Chondrocyte (in vitro differentiated cells): ENCODE data around the gene TIGD4. TPM values are rescaled to one million over a fixed set of nuclear protein-coding genes. Genes with fewer than 3 reads are reported as not detected.

Source experiments
- DNase-seq: peaks from one replicate; pipeline ENCODE4 v3.0.0; 2021; ENCODE audit warnings: mixed read lengths, low spot score
- H3K27ac Mint-ChIP-seq: one replicate; pipeline ENCODE4 v1.8.0; 2021; ENCODE audit warnings: mild to moderate bottlenecking, moderate library complexity, mixed read lengths; ENCODE audit not compliant: unreplicated experiment
- H3K27me3 Mint-ChIP-seq: 2 replicates; pipeline ENCODE4 v1.8.0; 2021; ENCODE audit warnings: low read depth, mixed read lengths
- H3K36me3 Mint-ChIP-seq: 2 replicates; pipeline ENCODE4 v1.8.0; 2021; ENCODE audit warnings: low read depth, mixed read lengths
- H3K4me1 Mint-ChIP-seq: 2 replicates; pipeline ENCODE4 v1.8.0; 2021; ENCODE audit warnings: low read depth, mild to moderate bottlenecking, mixed read lengths
- H3K4me3 Mint-ChIP-seq: one replicate; pipeline ENCODE4 v1.8.0; 2021; ENCODE audit warnings: mild to moderate bottlenecking, moderate library complexity, mixed read lengths; ENCODE audit not compliant: unreplicated experiment
- H3K9me3 Mint-ChIP-seq: 2 replicates; pipeline ENCODE4 v1.8.0; 2021; ENCODE audit warnings: low read depth, mixed read lengths
- CTCF ChIP-seq: fragments of 200-600 bp; sonication (generic); IDR thresholded peaks from 2 replicates; pipeline ENCODE4 v1.5.0; 2021; ENCODE audit warnings: antibody characterized with exemption, mild to moderate bottlenecking, moderate library complexity
- total RNA-seq: library from RNA; stranded (reverse); gene quantifications from 3 replicates; pipeline ENCODE4 v1.2.1, GENCODE V29; 2021

TIGD4 gene
- total RNA-seq, 1 donor from 2014 or later: 0.20 TPM

GRCh38 chr4:152727784-152728183 lies 51.7 kb downstream of the TIGD4 start:
- Mint-ChIP-seq H3K27me3 (peaks cover 11% of the 10 kb centered on the region), H3K4me1 (no peaks in the 10 kb centered on the region), H3K36me3 (peaks cover 2% of the 10 kb centered on the region), H3K9me3 (no peaks in the 10 kb centered on the region), H3K4me3 (no peak overlapping the region), H3K27ac (no peak overlapping the region)
- TF ChIP-seq CTCF: no peak
- no peak for DNase-seq

DNA sequence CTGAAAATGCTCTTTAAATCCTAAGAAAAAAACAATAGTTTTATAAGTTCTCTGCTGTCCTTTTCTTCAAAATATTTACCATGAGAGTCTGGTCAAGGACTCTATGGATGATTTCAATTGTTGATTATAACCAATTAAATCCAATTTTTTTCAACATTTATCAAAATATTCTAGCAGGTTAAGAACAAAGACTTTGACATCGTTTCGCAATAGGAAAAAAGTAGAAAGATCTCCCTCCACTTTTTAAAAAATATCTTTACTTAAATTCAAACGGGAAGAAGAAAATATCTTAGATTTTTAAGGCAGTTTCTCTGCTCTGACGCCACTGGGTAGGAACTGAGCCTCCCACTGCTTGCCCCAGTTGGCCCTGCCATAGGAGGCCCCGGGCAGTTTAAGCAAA lies 55.0 kb downstream of the TIGD4 start:
- Mint-ChIP-seq H3K4me3 (no peak overlapping the region), H3K27me3 (peaks cover 17% of the 10 kb centered on the region), H3K4me1 (no peaks in the 10 kb centered on the region), H3K9me3 (no peaks in the 10 kb centered on the region), H3K27ac (no peak overlapping the region), H3K36me3 (peaks cover 2% of the 10 kb centered on the region)
- DNase-seq: no peak
- TF ChIP-seq CTCF: no peak

- Mint-ChIP-seq H3K9me3 (no peaks in the 10 kb centered on the region), H3K4me3 (no peak overlapping the region), H3K27ac (no peak overlapping the region), H3K27me3 (peaks cover 25% of the 10 kb centered on the region), H3K36me3 (peaks cover 2% of the 10 kb centered on the region), H3K4me1 (no peaks in the 10 kb centered on the region)
- DNase-seq: no peak
- TF ChIP-seq CTCF: no peak
Measured at GRCh38 chr4:152723236-152723635, 56.3 kb downstream of the TIGD4 start.

- Mint-ChIP-seq H3K27me3 (peaks cover 17% of the 10 kb centered on the region), H3K4me1 (no peaks in the 10 kb centered on the region), H3K36me3 (peaks cover 2% of the 10 kb centered on the region), H3K27ac (no peak overlapping the region), H3K9me3 (peaks cover 4% of the 10 kb centered on the region), H3K4me3 (no peak overlapping the region)
- no peak for DNase-seq
- no peak for TF ChIP-seq CTCF
Measured at GRCh38 chr4:152719801-152720556, 59.6 kb downstream of the TIGD4 start.

Other genes starting within 250 kb of the TIGD4 start
- gene FBXW7, start 243.6 kb downstream of the TIGD4 start, total RNA-seq: 18.0 to 23.3 TPM (median 21.4 TPM) in 3 replicates
- 1.8 to 2.9 TPM (median 2.2 TPM) in 3 replicates for gene TMEM154, start 99.7 kb downstream of the TIGD4 start, total RNA-seq
- 25.9 to 30.9 TPM (median 26.8 TPM) in 3 replicates for gene ARFIP1, start 224 bp upstream of the TIGD4 start, total RNA-seq
- gene FHDC1, start 156.6 kb upstream of the TIGD4 start, total RNA-seq: 4.2 to 8.9 TPM (median 4.4 TPM) in 3 replicates